ENCODE results near the gene PEX5L. TPM values are rescaled to one million over a fixed set of nuclear protein-coding genes. Genes with fewer than 3 reads are reported as not detected.
A peak's percentile ranks its signal among the peaks of the same experiment; 100 is the strongest.

The PEX5L gene
- total RNA-seq, 1 donor from 2014 or later: not detected

DNA sequence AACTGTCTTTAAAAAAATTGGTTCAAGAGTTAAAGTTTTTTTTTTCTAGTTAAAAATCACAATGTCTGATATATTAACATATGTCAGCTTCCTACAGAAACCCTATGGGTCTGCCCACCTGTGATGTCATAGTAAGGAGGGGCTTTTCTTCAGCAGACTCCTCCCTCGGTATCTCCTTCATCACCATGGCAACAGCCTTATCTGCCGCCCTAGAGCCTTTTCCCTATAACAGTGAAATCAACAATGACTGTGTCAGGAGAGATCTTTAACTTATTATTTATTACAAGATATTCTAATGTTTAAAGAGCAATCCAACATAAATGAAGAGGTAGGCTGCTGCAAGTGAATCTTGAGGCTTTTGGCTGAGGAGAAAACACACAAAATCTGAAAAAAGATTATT lies 138.7 kb downstream of the PEX5L start:
- ATAC-seq (ENCODE audit: low read depth) (peak; percentile 28), DNase-seq (no peak)

DNA sequence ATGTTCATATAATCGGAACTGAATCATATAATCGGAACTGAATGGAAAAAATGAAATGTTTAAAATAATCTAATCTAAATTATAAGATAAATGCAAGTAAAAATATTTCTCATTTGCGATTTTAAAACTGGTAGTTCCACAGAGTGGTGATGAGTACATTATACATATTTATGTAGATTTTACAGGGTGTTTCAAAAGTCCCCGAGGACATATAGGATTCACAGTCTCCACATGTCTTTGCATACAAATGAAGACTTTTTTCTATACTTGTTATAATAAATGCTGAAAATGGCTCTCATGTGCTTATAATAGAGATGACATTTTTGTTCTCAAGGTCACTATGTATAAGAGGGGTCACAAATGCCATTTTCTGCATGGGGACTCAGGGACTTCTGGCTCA lies 139.5 kb downstream of the PEX5L start:
- ChIA-PET POLR2A (no interaction called here), CTCF (no interaction called here)
- H3K9me3 Mint-ChIP-seq: no peaks in the 10 kb centered on the region
- intact Hi-C loops (cut with micrococcal nuclease): no loop called here
- DNase-seq: no peak
- no peak overlapping the region for H3K4me3 Mint-ChIP-seq
- no peak for TF ChIP-seq CTCF (IDR thresholded peaks at IDR 0.05)
- peaks cover 9% of the 10 kb centered on the region for H3K27me3 Mint-ChIP-seq
- H3K4me1 Mint-ChIP-seq: no peaks in the 10 kb centered on the region
- no peaks in the 10 kb centered on the region for H3K36me3 Mint-ChIP-seq (ENCODE audit: low read depth)
- ATAC-seq (ENCODE audit: low read depth): no peak
- H3K27ac Mint-ChIP-seq: no peak overlapping the region

More for the DNA sequence above, 138.7 kb downstream of the PEX5L start:
- no peak overlapping the region for H3K4me3 Mint-ChIP-seq
- intact Hi-C loops (cut with micrococcal nuclease): no loop called here
- H3K27ac Mint-ChIP-seq: no peak overlapping the region
- H3K4me1 Mint-ChIP-seq: no peaks in the 10 kb centered on the region
- no peaks in the 10 kb centered on the region for H3K36me3 Mint-ChIP-seq (ENCODE audit: low read depth)
- TF ChIP-seq CTCF (IDR thresholded peaks at IDR 0.05): no peak
- CTCF ChIA-PET: no interaction called here
- H3K9me3 Mint-ChIP-seq: no peaks in the 10 kb centered on the region
- POLR2A ChIA-PET: no interaction called here
- H3K27me3 Mint-ChIP-seq: peaks cover 10% of the 10 kb centered on the region

- CTCF ChIA-PET: no interaction called here
- TF ChIP-seq CTCF (IDR thresholded peaks at IDR 0.05): no peak
- no peak for ATAC-seq (ENCODE audit: low read depth)
- Mint-ChIP-seq H3K4me1 (no peaks in the 10 kb centered on the region), H3K27me3 (peaks cover 5% of the 10 kb centered on the region), H3K4me3 (no peak overlapping the region), H3K27ac (no peak overlapping the region), H3K36me3 (ENCODE audit: low read depth) (no peaks in the 10 kb centered on the region), H3K9me3 (no peaks in the 10 kb centered on the region)
- intact Hi-C loops (cut with micrococcal nuclease): no loop called here
- no peak for DNase-seq
- POLR2A ChIA-PET: no interaction called here
These were observed 140.2 kb downstream of the PEX5L start for GRCh38 chr3:179896507-179896906.

- no peaks in the 10 kb centered on the region for H3K9me3 Mint-ChIP-seq
- H3K4me1 Mint-ChIP-seq: no peaks in the 10 kb centered on the region
- intact Hi-C loops (cut with micrococcal nuclease): no loop called here
- TF ChIP-seq CTCF (IDR thresholded peaks at IDR 0.05): no peak
- peaks cover 1% of the 10 kb centered on the region for H3K27me3 Mint-ChIP-seq
- no peak for ATAC-seq (ENCODE audit: low read depth)
- ChIA-PET CTCF (no interaction called here), POLR2A (no interaction called here)
- H3K4me3 Mint-ChIP-seq: no peak overlapping the region
- H3K36me3 Mint-ChIP-seq (ENCODE audit: low read depth): no peaks in the 10 kb centered on the region
- no peak overlapping the region for H3K27ac Mint-ChIP-seq
- no peak for DNase-seq
These were observed 141.4 kb downstream of the PEX5L start for GRCh38 chr3:179895330-179895729.

- Mint-ChIP-seq H3K27me3 (peaks cover 10% of the 10 kb centered on the region), H3K27ac (no peak overlapping the region), H3K36me3 (ENCODE audit: low read depth) (no peaks in the 10 kb centered on the region), H3K4me1 (no peaks in the 10 kb centered on the region), H3K4me3 (no peak overlapping the region), H3K9me3 (no peaks in the 10 kb centered on the region)
- ChIA-PET CTCF (no interaction called here), POLR2A (no interaction called here)
- DNase-seq: no peak
- intact Hi-C loops (cut with micrococcal nuclease): no loop called here
- TF ChIP-seq CTCF (IDR thresholded peaks at IDR 0.05): no peak
- ATAC-seq (ENCODE audit: low read depth): no peak
These were observed 149.3 kb downstream of the PEX5L start for GRCh38 chr3:179887295-179887943.
